ENCODE data around the gene PNMT.

Gene PNMT

GRCh38 chr17:39658346-39658745, 9.9 kb upstream of the PNMT start:
- DNase-seq = no peak

GRCh38 chr17:39658760-39659159, 9.5 kb upstream of the PNMT start:
- no peak for DNase-seq

- DNase-seq = no peak
Measured at GRCh38 chr17:39659279-39660010, 8.8 kb upstream of the PNMT start.

GRCh38 chr17:39660011-39660360, 8.3 kb upstream of the PNMT start:
- no peak for DNase-seq

- DNase-seq = no peak
Measured at GRCh38 chr17:39660397-39661385, 7.6 kb upstream of the PNMT start.

- no peak for DNase-seq
Measured at GRCh38 chr17:39661744-39662541, 6.3 kb upstream of the PNMT start.

GRCh38 chr17:39662551-39663339, 5.5 kb upstream of the PNMT start:
- no peak for DNase-seq

GRCh38 chr17:39663340-39663687, 4.9 kb upstream of the PNMT start:
- DNase-seq = no peak

- DNase-seq = no peak
Measured at GRCh38 chr17:39663688-39664580, 4.3 kb upstream of the PNMT start.

- DNase-seq = no peak
Measured at GRCh38 chr17:39664581-39665561, 3.4 kb upstream of the PNMT start, which contains the start of gene TCAP. TCAP (plus strand) TSS chr17:39665349; CDS start chr17:39665360, 11 bp downstream.

- DNase-seq = no peak
Measured at GRCh38 chr17:39665642-39666224, 2.5 kb upstream of the PNMT start.

GRCh38 chr17:39666231-39666600, 2.0 kb upstream of the PNMT start:
- DNase-seq = no peak

GRCh38 chr17:39666601-39667261, 1.5 kb upstream of the PNMT start:
- DNase-seq = no peak

GRCh38 chr17:39667262-39667944, 850 bp upstream of the PNMT start:
- DNase-seq = no peak

- DNase-seq = no peak
Measured at GRCh38 chr17:39669897-39670735, 1.9 kb downstream of the PNMT start.

GRCh38 chr17:39670746-39671145, 2.5 kb downstream of the PNMT start:
- DNase-seq = no peak

Data from right forelimb (tissue), 1 donor.